ENCODE data around the gene ENTHD1.

The ENTHD1 gene

GRCh38 chr22:39729141-39729934 lies 164.2 kb downstream of the ENTHD1 start:
- no peak for DNase-seq (ENCODE audit: low spot score)
- TF ChIP-seq CTCF (IDR thresholded peaks at IDR 0.05; ENCODE audit: extremely low read depth, missing control alignments): no peak

GRCh38 chr22:39728236-39728860 lies 165.2 kb downstream of the ENTHD1 start:
- no peak for TF ChIP-seq CTCF (IDR thresholded peaks at IDR 0.05; ENCODE audit: extremely low read depth, missing control alignments)
- DNase-seq (ENCODE audit: low spot score): no peak

GRCh38 chr22:39727541-39727940 lies 166.0 kb downstream of the ENTHD1 start:
- TF ChIP-seq CTCF (IDR thresholded peaks at IDR 0.05; ENCODE audit: extremely low read depth, missing control alignments): no peak

GRCh38 chr22:39725351-39726035 lies 168.1 kb downstream of the ENTHD1 start:
- TF ChIP-seq CTCF (IDR thresholded peaks at IDR 0.05; ENCODE audit: extremely low read depth, missing control alignments): no peak

More at GRCh38 chr22:39727541-39727940, 166.0 kb downstream of the ENTHD1 start:
- DNase-seq (ENCODE audit: low spot score): no peak

GRCh38 chr22:39724857-39725256 lies 168.7 kb downstream of the ENTHD1 start:
- DNase-seq (ENCODE audit: low spot score): no peak
- no peak for TF ChIP-seq CTCF (IDR thresholded peaks at IDR 0.05; ENCODE audit: extremely low read depth, missing control alignments)

More at GRCh38 chr22:39725351-39726035, 168.1 kb downstream of the ENTHD1 start:
- no peak for DNase-seq (ENCODE audit: low spot score)

- no peak for DNase-seq (ENCODE audit: low spot score)
- TF ChIP-seq CTCF (IDR thresholded peaks at IDR 0.05; ENCODE audit: extremely low read depth, missing control alignments): no peak
Measured at GRCh38 chr22:39724390-39724789, 169.2 kb downstream of the ENTHD1 start.

- no peak for TF ChIP-seq CTCF (IDR thresholded peaks at IDR 0.05; ENCODE audit: extremely low read depth, missing control alignments)
- no peak for DNase-seq (ENCODE audit: low spot score)
Measured at GRCh38 chr22:39723899-39724351, 169.6 kb downstream of the ENTHD1 start.
